Neural cell (in vitro differentiated cells): ENCODE data around the gene ARID1A.

Experiments used
- EP300 ChIP-seq: fragments of 450-650 bp; conservative IDR thresholded peaks from 2 replicates; pipeline ENCODE4 v1.6.1; 2014; ENCODE audit warnings: antibody characterized with exemption, mild to moderate bottlenecking, moderate library complexity; ENCODE audit not compliant: poor library complexity, severe bottlenecking
- EZH2 ChIP-seq: fragments of 200-600, 300-800 bp; shearing (Covaris generic), sonication (generic); IDR thresholded peaks from 2 replicates; pipeline ENCODE4 v1.6.1; 2014; ENCODE audit warnings: antibody characterized with exemption, low read length, borderline replicate concordance, mild to moderate bottlenecking; ENCODE audit not compliant: insufficient read depth, poor library complexity, severe bottlenecking
- POLR2AphosphoS5 ChIP-seq: IDR thresholded peaks from 2 replicates; pipeline ENCODE4 v1.6.1; 2012
- RAD21 ChIP-seq: fragments of 450-650 bp; conservative IDR thresholded peaks from 2 replicates; pipeline ENCODE4 v1.6.1; 2014; ENCODE audit warnings: antibody characterized with exemption, mild to moderate bottlenecking, moderate library complexity
- SMC3 ChIP-seq: fragments of 450-650 bp; conservative IDR thresholded peaks from 2 replicates; pipeline ENCODE4 v1.6.1; 2014; ENCODE audit warnings: antibody characterized with exemption, mild to moderate bottlenecking, moderate library complexity; ENCODE audit not compliant: poor library complexity
- TAF1 ChIP-seq: IDR thresholded peaks from 2 replicates; pipeline ENCODE4 v1.6.1; 2012; ENCODE audit warnings: low read depth
- TF ChIP-seq, protein P1 (sequence below): fragments of 450-650 bp; IDR thresholded peaks from 2 replicates; pipeline ENCODE4 v1.5.1; 2014; ENCODE audit warnings: antibody characterized with exemption, mild to moderate bottlenecking, moderate library complexity; ENCODE audit not compliant: poor library complexity, severe bottlenecking
- TF ChIP-seq, protein P2 (sequence below): IDR thresholded peaks from 2 replicates; pipeline ENCODE4 v1.6.1; 2012; ENCODE audit warnings: borderline replicate concordance

DNA sequence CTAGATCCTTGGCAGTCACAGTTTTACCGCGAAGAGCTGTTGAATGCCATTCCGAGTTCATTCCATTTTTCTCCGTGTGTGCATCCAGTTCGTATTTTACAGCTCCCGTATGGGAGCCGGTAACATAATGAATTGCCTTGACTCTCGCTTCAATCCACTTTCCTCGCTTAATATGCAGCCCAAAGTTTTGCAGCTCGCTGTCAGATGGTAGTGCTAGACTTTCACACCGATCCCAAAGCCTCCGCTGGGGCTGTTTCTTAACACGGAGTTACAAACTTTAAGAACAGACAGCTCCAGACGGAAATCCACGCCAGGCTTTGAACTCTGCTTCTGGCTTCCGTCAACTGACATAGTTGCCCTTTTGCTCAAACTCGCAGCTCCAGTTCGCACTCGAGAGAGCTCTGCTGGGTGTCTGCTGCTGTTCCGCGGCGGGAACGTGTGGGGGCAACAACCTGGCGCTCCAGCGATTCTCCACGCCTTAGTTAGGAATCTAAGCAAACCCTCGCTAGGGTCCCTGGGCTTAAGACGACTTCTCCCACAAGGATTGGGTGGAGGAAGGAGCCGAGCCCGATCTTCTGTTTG lies 3.5 kb upstream of the ARID1A start:
- TF ChIP-seq, protein P1, sequence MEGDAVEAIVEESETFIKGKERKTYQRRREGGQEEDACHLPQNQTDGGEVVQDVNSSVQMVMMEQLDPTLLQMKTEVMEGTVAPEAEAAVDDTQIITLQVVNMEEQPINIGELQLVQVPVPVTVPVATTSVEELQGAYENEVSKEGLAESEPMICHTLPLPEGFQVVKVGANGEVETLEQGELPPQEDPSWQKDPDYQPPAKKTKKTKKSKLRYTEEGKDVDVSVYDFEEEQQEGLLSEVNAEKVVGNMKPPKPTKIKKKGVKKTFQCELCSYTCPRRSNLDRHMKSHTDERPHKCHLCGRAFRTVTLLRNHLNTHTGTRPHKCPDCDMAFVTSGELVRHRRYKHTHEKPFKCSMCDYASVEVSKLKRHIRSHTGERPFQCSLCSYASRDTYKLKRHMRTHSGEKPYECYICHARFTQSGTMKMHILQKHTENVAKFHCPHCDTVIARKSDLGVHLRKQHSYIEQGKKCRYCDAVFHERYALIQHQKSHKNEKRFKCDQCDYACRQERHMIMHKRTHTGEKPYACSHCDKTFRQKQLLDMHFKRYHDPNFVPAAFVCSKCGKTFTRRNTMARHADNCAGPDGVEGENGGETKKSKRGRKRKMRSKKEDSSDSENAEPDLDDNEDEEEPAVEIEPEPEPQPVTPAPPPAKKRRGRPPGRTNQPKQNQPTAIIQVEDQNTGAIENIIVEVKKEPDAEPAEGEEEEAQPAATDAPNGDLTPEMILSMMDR, result peak; percentile 54
- TF ChIP-seq RAD21 (peak; percentile 52), EP300 (peak; percentile 22), POLR2AphosphoS5 (peak; percentile 79), EZH2 (no peak), SMC3 (no peak), TAF1 (no peak)
- TF ChIP-seq, protein P2, sequence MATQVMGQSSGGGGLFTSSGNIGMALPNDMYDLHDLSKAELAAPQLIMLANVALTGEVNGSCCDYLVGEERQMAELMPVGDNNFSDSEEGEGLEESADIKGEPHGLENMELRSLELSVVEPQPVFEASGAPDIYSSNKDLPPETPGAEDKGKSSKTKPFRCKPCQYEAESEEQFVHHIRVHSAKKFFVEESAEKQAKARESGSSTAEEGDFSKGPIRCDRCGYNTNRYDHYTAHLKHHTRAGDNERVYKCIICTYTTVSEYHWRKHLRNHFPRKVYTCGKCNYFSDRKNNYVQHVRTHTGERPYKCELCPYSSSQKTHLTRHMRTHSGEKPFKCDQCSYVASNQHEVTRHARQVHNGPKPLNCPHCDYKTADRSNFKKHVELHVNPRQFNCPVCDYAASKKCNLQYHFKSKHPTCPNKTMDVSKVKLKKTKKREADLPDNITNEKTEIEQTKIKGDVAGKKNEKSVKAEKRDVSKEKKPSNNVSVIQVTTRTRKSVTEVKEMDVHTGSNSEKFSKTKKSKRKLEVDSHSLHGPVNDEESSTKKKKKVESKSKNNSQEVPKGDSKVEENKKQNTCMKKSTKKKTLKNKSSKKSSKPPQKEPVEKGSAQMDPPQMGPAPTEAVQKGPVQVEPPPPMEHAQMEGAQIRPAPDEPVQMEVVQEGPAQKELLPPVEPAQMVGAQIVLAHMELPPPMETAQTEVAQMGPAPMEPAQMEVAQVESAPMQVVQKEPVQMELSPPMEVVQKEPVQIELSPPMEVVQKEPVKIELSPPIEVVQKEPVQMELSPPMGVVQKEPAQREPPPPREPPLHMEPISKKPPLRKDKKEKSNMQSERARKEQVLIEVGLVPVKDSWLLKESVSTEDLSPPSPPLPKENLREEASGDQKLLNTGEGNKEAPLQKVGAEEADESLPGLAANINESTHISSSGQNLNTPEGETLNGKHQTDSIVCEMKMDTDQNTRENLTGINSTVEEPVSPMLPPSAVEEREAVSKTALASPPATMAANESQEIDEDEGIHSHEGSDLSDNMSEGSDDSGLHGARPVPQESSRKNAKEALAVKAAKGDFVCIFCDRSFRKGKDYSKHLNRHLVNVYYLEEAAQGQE, result peak; percentile 67
